Uterus (tissue), 4 donors: ENCODE results near the gene RAB7A. TPM values are rescaled to one million over a fixed set of nuclear protein-coding genes. Genes with fewer than 3 reads are reported as not detected.

ENCODE experiments used
- DNase-seq, 2 donors: peaks; one replicate each; pipeline ENCODE4 v3.0.0-alpha.2; 2019 to 2020
- H3K27ac ChIP-seq, 2 donors: fragments of 200-600 bp; sonication (generic); 1 replicate in 1 of 2; 2 replicates in 1 of 2; pipeline ENCODE4 v1.5.1; 2016 to 2018
- H3K27me3 ChIP-seq, 2 donors: fragments of 200-600 bp; sonication (generic); one replicate each; pipeline ENCODE4 v1.5.1; 2018 to 2019; ENCODE audit warnings: control low read depth in 1 of 2
- H3K36me3 ChIP-seq, 2 donors: fragments of 200-600 bp; sonication (generic); one replicate each; pipeline ENCODE4 v1.5.1; 2019; ENCODE audit warnings: control low read depth in 1 of 2
- H3K4me1 ChIP-seq, 2 donors: fragments of 200-600 bp; sonication (generic); one replicate each; pipeline ENCODE4 v1.5.1; 2018 to 2019; ENCODE audit warnings: control low read depth in 1 of 2
- H3K4me3 ChIP-seq, 2 donors: fragments of 200-600 bp; sonication (generic); 1 replicate in 1 of 2; 2 replicates in 1 of 2; pipeline ENCODE4 v1.5.1; 2018 to 2019; ENCODE audit warnings: mild to moderate bottlenecking in 1 of 2
- H3K9me3 ChIP-seq, 2 donors: fragments of 200-600 bp; sonication (generic); one replicate each; pipeline ENCODE4 v1.5.1; 2019; ENCODE audit warnings: control low read depth in 1 of 2
- POLR2A ChIP-seq, 2 donors: fragments of 450-650 bp; IDR thresholded peaks; one replicate each; pipeline ENCODE4 v1.6.1; 2016; ENCODE audit warnings: antibody characterized with exemption in 2 of 2, mild to moderate bottlenecking in 1 of 2, moderate library complexity in 1 of 2
- intact Hi-C: fragments of 100-400 bp; cut with DNase I; formaldehyde crosslinking; loops from one replicate; pipeline ENCODE4 v1.15.1; 2023; ENCODE audit warnings: low total_unique reads
- total RNA-seq, 4 donors: library from RNA; depleted of rRNA in 3 of 4; stranded (reverse); fragments of >200 nt in 3 of 4; gene quantifications; one replicate each; pipeline versions ENCODE4 v1.1.0 to v1.2.4, GENCODE V29; 2014 to 2023
- TF ChIP-seq, protein P1 (sequence below), 4 experiments: fragments of 200-600 bp in 2 of 4; fragments of 450-650 bp in 2 of 4; sonication (generic) in 2 of 4; IDR thresholded peaks; one replicate each; pipeline ENCODE4 v1.5.1; 2016 to 2019; ENCODE audit warnings: antibody characterized with exemption in 4 of 4, mild to moderate bottlenecking in 2 of 4, moderate library complexity in 1 of 4
- donor health status: DM: yes; HTN: yes; CAD: no.

Gene RAB7A
- total RNA-seq, 4 donors from 2014 or later = 32.8 to 224 (median 70.6) TPM

DNA sequence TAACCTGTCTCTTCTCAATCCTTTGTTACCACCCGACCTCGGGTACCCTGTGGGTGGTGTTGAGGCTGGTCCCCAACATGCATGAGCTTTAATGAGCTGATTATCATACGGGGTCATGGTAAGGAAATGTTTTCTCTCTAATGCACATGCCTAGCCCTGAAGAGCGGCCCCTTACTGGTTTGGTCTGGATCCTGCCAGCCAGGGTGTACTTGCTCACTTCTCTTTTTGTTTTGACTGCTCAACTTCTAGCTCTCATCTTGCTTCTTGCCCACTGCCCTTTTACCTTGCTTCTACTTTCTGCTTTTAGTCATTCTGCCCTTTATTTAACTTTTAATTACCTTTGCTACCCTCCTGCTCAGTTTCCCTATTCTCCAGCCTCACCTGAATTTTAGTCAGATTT, 109.1 kb downstream of the RAB7A start:
- Histone ChIP-seq H3K36me3 (no peaks in the 10 kb centered on the region), H3K4me3 (no peak overlapping the region), H3K4me1 (no peaks in the 10 kb centered on the region), H3K27me3 (no peaks in the 10 kb centered on the region), H3K27ac (no peak overlapping the region), H3K9me3 (no peaks in the 10 kb centered on the region)
- intact Hi-C loops = no loop called here
- DNase-seq = no peak
- TF ChIP-seq, protein P1, sequence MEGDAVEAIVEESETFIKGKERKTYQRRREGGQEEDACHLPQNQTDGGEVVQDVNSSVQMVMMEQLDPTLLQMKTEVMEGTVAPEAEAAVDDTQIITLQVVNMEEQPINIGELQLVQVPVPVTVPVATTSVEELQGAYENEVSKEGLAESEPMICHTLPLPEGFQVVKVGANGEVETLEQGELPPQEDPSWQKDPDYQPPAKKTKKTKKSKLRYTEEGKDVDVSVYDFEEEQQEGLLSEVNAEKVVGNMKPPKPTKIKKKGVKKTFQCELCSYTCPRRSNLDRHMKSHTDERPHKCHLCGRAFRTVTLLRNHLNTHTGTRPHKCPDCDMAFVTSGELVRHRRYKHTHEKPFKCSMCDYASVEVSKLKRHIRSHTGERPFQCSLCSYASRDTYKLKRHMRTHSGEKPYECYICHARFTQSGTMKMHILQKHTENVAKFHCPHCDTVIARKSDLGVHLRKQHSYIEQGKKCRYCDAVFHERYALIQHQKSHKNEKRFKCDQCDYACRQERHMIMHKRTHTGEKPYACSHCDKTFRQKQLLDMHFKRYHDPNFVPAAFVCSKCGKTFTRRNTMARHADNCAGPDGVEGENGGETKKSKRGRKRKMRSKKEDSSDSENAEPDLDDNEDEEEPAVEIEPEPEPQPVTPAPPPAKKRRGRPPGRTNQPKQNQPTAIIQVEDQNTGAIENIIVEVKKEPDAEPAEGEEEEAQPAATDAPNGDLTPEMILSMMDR (IDR thresholded peaks at IDR 0.05) = no peak
- TF ChIP-seq POLR2A (IDR thresholded peaks at IDR 0.05) = no peak

DNA sequence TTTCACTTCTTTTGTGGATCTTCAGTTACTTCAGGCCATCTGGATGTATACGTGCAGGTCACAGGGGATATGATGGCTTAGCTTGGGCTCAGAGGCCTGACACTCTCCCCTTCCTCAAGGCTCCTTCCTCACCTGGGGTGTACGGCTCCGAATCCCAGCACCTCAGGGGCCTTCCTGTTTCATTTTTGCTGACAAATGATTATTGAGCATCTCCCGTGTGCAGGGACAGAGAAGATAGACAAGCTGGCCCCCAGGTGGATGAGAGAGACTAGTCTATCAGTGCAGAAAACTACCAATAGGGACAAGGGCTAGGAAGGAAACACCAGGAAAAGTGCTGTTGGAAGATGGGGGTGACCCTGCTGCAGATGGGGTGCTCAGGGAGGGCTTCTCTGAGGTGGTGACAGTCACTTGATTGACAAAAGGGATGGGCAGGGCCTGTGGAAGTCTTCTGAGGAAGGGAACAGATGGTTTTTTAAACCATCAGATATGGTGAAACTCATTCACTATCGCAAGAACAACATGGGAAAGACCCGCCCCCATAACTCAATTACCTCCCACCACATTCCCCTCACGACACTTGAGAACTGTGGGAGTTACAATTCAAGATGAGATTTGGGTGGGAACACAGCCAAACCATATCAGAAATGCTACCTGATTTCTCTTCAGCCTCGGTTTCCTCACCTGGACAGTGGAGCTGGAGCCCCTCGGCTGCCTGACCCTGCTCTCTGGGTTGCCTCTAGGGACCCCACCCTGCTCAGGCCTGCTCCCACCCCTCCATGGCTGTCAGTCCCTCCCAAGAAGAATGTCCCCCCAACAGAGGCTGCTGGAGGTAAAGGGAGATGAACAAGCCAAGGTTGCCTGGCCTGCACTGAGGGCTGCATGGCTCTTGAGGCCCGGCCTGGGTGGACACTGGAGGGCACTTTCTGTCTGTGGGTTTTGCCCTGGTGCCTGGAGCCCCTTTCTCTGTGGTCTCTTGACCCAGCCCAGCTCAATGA, 116.2 kb downstream of the RAB7A start:
- H3K36me3 ChIP-seq = no peaks in the 10 kb centered on the region
- no peak overlapping the region for H3K27ac ChIP-seq
- intact Hi-C loops = no loop called here
- no peak for TF ChIP-seq POLR2A (IDR thresholded peaks at IDR 0.05)
- TF ChIP-seq, protein P1 (IDR thresholded peaks at IDR 0.05) = no peak
- no peaks in the 10 kb centered on the region for H3K4me1 ChIP-seq
- no peaks in the 10 kb centered on the region for H3K9me3 ChIP-seq
- DNase-seq = no peak
- H3K27me3 ChIP-seq = no peaks in the 10 kb centered on the region
- no peak overlapping the region for H3K4me3 ChIP-seq

- no peak for TF ChIP-seq POLR2A (IDR thresholded peaks at IDR 0.05)
- TF ChIP-seq, protein P1 (IDR thresholded peaks at IDR 0.05) = no peak
- Histone ChIP-seq H3K4me1 (no peaks in the 10 kb centered on the region), H3K9me3 (no peaks in the 10 kb centered on the region), H3K27me3 (no peaks in the 10 kb centered on the region), H3K27ac (no peak overlapping the region), H3K4me3 (no peak overlapping the region), H3K36me3 (no peaks in the 10 kb centered on the region)
- DNase-seq = no peak
- intact Hi-C loops = no loop called here
Observed at GRCh38 chr3:128844502-128844901, 118.5 kb downstream of the RAB7A start.

DNA sequence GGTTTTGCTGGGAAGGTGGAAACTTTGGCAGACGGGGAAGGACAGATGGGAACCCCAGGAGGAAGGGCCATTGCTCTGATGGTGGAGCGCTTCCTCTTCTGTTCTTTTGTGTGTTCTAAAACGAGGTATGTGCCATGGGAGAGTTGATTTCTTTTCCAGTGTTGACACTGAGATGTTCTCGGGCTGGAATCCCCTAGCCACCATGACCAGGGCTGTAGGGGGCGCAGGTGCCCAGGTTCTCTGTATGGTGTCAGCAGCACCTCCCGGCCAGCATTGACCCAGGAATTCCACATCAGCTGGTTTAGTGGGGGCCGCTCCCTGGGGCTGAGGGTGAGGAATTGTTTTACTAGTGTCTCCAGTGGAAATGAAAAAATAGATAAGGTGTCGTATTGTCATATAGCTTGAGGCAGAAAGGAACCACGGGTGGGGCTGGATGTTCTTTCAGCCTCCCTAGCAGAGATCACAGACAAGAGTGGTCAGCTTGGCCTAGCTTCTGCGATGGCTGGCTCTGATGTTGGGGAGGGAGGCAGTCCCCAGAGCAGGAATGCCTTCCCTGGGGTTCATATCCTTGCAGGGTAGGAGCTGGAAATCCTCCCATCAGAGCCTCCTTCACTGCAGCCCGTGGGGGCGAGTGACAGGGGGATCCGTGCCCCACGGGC, 119.3 kb downstream of the RAB7A start:
- DNase-seq = no peak
- no peaks in the 10 kb centered on the region for H3K9me3 ChIP-seq
- no peak overlapping the region for H3K27ac ChIP-seq
- intact Hi-C loops = no loop called here
- no peaks in the 10 kb centered on the region for H3K36me3 ChIP-seq
- peak overlapping the region; percentile 34 to 37 for H3K4me3 ChIP-seq
- no peaks in the 10 kb centered on the region for H3K27me3 ChIP-seq
- no peak for TF ChIP-seq POLR2A (IDR thresholded peaks at IDR 0.05)
- TF ChIP-seq, protein P1 (IDR thresholded peaks at IDR 0.05) = peak in 1 of 4 experiments; percentile 10
- H3K4me1 ChIP-seq = no peaks in the 10 kb centered on the region
